Glomerular visceral epithelial cell (primary cell): ENCODE measurements around the gene PTPRR.
A peak's percentile ranks its signal among the peaks of the same experiment; 100 is the strongest.

Experiments
- DNase-seq: peaks from one replicate; pipeline ENCODE4 v3.0.0-alpha.2; 2016; ENCODE audit errors: extremely low spot score

Gene PTPRR

GRCh38 chr12:70645494-70646317, 274.8 kb downstream of the PTPRR start:
- peak; percentile 90 for DNase-seq

GRCh38 chr12:70644861-70645260, 275.7 kb downstream of the PTPRR start:
- DNase-seq, result no peak

DNA sequence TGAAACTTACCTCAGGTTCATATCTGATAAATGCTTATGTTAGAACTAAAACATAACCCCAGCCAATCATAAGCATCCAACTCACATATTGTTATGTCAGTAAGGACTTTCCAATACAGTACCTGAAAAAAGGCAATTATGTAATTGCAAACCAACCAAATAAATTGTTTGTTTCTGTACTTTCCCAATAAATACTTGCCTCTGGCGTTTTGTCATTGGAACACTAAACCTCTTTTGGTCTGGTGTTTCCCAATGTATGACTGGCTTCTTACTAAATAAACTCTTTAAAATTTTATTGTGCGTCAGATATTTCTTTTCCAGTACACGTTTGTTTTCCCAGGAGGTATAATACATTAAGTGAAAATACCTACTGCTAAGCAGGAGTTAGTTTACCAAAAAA, 276.6 kb downstream of the PTPRR start:
- no peak for DNase-seq

DNA sequence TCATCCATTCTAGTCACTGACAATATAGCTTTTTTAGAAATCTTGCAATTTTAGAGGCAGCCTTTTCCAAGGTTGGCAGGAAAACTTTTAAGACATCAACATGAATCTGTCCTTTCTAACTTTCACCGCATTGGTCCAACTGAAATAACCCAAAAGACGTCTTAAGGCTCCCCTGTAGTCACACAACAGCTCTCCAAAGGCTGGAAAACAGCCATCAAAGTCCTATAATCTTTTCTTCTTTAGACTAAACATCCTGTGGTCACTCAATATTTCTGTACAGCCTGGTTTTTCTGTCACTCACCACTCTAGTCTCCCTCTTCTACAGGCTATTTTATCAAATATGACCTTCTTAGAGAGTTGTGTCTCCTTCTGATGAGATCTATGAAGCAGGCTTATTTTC, 278.8 kb downstream of the PTPRR start:
- DNase-seq, result no peak

DNA sequence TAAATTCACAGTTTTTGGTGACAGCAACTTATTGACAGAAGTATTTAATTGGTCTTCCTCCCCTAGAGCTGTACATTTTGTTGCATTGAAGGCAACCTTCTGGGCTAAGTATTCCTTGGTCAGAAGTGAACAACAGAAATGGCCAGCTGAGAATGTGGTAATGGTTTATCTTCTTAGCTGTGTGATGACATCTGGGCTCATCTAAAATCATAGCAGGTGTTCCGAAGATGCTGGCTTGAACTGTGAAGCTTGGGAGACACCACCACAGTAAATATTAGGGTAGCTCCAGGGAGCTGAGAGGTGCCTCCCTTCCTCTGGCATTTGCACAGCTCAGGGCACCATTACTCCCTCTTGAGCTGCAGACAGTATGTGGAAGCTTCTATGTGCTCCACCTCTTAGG, 279.6 kb downstream of the PTPRR start:
- no peak for DNase-seq

DNA sequence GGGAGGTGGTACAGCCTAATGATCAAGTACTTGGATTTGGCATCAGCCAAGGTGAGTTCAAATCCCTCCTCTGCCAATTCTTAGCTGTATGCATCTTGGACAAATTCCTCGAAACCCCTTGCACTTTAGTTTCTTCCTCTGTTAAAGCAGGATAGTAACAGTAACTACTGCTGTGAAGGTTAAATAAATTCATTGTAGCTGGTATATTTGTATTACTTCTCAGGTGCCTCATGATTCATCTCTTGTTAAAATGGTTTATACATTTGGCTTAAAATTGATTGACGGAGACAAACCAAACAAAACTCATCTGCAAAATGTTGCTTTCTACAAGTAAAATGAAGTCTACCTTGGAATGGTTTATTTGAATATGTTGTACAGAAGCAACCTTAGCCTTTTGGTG, 281.0 kb downstream of the PTPRR start:
- no peak for DNase-seq

- DNase-seq, result peak; percentile 34
Measured at GRCh38 chr12:70638639-70639360, 281.7 kb downstream of the PTPRR start.

DNA sequence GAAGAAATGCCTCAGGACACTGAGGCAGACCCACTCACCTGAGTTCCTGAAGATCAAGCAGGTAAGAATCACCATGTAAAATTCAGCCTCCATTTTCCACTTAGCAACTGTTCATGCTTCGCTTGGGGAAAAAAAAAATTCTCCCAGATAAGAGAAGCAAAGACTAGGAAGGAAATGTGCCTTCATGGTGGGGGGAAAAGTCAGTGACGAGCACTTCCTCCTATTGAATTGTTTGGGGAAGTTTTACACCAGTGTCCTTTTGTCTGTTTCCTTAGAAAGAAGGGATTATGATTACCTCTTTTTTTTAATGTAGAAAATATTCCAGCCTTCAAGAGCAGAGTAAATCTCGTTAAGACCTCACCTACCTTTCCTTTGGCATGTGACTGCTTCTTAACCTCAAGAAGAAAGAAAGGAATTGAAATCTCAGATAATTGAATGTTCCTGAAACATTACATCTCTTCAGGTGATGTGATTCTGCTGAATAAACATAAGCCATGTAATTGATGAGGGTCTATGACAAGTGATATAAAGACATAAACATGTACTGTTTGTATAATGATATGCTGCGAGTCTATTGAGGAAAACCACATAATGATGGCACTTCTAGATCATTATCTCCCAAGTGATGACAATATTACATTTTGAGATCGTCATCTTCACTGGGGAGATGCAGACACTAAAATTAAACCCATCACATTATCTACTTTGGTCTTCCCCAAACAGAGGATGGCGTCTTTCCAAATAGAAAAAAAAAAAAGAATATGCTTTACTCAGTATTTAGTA, 283.0 kb downstream of the PTPRR start, which contains the start of gene PTPRB:
Gene PTPRB (minus strand): TSS at position 127 of the 783 bp plus-strand sequence. CDS start 34 bp downstream, at position 93.
- DNase-seq, result no peak

GRCh38 chr12:70635755-70636154, 284.8 kb downstream of the PTPRR start:
- no peak for DNase-seq

DNA sequence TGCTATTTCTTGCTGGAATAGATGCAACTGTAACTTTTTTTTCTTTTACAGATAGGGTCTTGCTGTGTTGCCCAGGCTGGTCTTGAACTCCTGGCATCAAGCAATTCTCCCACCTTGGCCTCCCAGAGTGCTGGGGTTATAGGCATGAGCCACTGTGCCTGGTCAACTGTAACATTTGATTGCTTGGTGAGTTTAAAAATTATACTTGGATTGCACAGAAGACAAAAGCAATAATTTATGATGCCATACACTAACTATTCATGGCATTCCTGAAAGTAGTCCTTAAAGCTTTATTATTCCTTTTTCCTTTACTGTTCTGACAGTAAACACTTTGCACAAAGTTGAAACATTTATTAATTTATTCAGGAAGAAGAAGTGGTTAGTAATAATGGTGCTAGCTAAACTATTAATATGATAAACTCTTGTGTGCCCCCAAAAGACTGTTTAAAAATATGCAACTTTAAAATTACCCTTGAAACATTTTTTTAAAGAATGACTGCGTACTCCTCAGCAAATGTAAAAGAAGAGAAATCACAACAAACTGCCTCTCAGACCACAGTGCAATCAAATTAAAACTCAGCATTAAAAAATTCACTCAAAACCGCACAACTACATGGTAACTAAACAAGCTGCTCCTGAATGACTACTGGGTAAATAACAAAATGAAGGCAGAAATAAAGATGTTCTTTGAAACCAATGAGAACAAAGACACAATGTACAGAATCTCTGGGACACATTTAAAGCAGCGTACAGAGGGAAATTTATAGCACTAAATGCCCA, 291.6 kb downstream of the PTPRR start:
- DNase-seq, result no peak

GRCh38 chr12:70627677-70628076, 292.9 kb downstream of the PTPRR start:
- DNase-seq, result no peak

- DNase-seq, result no peak
Measured at GRCh38 chr12:70626180-70626579, 294.4 kb downstream of the PTPRR start.

DNA sequence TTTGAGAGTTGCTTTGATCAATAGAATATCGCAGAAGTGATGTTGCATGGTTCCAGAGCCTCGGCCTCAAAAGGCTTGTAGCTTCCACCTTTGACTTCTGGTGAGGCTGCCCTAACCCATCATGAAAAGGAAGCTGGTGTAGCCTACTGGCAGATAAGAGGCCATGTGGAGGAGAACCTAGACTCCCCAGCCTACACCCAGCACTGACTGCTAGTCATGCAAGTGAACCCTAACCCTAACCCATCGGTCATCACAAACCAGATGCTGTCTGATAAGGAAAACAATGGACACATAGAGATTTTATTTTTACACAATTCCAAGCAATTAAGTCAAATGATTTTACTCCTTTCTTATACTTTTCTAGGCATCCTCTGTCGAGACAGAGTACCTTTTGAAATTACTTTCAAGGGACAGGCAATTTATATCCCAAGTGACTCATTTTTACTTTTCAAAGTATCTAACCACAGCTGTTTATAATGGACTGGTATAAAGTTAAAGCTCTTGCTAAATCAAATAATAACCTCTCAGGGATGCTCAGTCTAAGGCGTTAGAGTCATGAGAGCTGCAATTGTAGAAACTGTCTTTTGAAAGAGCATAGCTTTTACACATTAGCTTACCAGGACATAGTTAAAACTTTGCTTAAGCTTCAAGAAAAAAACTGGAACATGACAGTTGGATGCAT, 300.9 kb downstream of the PTPRR start:
- no peak for DNase-seq

DNA sequence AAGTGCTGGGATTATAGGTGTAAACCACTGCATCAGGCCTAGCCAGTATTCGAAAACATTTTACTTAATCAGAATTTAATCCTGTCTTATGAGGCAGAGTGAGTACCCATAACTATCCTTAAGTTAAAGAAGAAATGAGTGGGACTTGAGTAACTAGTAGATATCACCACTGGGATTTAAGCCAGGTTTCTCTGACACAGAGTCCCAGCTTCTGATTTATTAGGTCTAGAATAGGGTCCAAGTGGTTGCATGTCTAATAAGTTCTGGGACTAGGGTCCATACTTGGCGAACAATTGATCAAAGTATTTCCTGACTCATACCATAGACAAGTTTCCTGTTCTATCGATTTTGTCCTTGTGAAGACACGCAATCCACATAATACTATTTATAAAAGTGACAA, 302.2 kb downstream of the PTPRR start:
- DNase-seq, result no peak

GRCh38 chr12:70617450-70617849, 303.1 kb downstream of the PTPRR start:
- no peak for DNase-seq

- DNase-seq, result no peak
Measured at GRCh38 chr12:70615174-70615866, 305.2 kb downstream of the PTPRR start.

DNA sequence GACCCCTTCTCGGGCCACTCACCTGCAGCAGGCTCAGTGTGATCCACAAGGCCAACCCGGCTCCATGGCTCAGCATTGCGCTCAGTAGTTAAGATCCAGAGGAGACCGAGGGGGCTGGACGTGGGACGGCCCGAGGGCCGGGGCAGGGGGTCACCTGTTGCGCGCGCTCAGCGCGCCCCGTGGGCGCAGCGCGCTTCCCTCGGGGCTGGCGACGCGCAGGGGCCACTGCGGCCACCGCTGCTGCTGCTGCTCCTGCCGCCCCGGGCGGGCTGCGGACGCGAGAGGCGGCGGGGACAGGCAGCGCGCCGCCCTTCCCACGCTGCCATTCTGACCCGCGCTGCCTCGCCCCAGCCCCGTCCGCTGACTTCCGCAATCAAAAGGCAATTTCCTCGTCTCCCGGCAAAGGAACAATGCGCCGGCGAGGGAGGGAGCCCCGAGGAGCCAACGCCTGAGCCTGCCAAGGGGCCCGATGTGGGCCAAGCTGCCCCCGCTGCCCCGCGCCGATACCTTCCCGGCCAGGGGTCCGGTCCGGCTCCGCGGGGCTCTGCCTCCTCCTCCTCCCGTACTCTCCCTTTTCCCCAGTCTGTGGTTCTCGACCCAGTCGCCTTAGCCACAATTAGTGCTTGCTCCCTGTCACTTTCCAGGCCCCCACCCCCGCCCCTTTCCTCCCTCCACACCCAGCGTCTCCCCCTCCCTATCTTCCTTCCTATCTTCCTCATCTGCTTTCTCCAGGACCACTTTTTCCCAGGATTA, 310.6 kb downstream of the PTPRR start:
- peak; percentile 46 for DNase-seq

DNA sequence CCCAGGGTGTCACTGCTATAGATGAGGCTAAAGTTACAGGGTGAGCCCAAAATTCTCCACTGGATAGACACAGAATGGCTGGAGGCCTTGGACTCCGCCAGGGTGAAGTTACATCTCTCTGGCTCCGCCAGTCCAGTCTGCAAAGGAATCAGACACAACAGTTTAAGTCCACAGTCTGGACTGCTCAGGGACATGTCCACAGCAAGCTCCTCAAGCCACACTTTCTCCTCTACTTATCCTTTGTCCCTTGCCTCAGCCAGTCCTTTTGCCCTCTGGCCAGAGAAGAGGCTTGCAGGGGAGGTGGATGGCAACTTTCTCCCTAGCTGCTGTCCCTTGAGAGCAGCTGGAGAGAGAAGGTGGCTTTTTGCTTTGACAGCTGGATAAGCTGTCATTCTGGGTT, 311.3 kb downstream of the PTPRR start:
- peak; percentile 7 for DNase-seq

- DNase-seq, result no peak
Measured at GRCh38 chr12:70608184-70608583, 312.4 kb downstream of the PTPRR start.

DNA sequence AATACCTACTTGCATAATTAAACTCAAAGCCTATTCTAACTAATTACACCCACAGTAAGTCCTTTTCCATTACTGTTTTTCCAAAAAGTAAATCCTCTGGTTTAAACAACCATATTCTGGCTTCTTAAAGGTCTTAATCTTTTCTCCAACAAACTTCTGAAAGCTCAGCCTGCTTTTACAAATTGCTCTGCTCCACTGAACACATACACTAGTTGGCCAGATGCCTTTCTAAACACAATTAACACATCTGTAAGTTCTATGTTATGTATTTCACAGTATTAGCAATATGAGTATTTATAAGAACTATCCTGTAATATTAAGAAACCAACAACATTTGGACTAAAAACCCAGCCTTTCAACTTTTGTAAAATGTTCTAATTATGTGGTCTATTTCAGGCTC, 313.4 kb downstream of the PTPRR start:
- peak; percentile 9 for DNase-seq
